ENCODE results near the gene ZNF487. TPM values are rescaled to one million over a fixed set of nuclear protein-coding genes. Genes with fewer than 3 reads are reported as not detected.
A peak's percentile ranks its signal among the peaks of the same experiment; 100 is the strongest.

Gene ZNF487
- polyA plus RNA-seq, 4 donors = 5.0 to 17.4 (median 11.6) TPM

DNA sequence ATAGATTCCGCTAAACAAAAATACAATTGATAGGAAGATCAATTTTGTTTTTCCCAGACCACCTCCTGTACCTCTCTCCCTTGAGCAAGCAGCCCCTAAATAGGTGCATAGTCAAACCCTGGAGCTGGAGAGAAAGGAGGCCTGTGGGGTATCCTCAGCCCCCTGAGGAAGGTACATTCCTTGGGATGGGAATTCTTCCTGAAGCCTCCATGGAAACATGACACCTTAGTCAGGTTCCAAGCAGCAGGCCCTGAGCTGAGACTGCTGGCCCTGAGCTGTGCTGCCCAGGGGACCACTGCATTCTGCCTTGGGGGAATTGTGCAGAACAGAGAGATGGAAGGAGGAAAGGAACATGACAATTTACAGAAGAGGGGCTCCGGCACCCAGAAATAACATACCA lies 35.3 kb upstream of the ZNF487 start:
- 57 to 82% (median 60%) methylated on average over 2 of the region's 2 CpGs for WGBS, 3 donors
- H3K36me3 ChIP-seq (ENCODE audit: control insufficient read depth in 3 of 3, insufficient read depth in 2 of 3, low read depth in 1 of 3, low read length in 3 of 3) = peaks cover 0 to 32% (median 2%) of the 10 kb centered on the region in 3 donors
- DNase-seq (no peak), FAIRE-seq (no peak)
- no peak overlapping the region for H3K4me3 ChIP-seq (ENCODE audit: low read depth in 1 of 3, low read length in 3 of 3)
- H3K4me1 ChIP-seq (ENCODE audit: control insufficient read depth in 3 of 3, insufficient read depth in 2 of 3, low read depth in 1 of 3, low read length in 2 of 3) = peaks cover 13 to 46% (median 29%) of the 10 kb centered on the region in 3 donors
- no peaks in the 10 kb centered on the region for H3K9me3 ChIP-seq (ENCODE audit: control insufficient read depth in 2 of 2, insufficient read depth in 1 of 2, low read depth in 1 of 2, low read length in 1 of 2)
- H3K27ac ChIP-seq (ENCODE audit: low read depth in 1 of 3, low read length in 2 of 3) = peak overlapping the region in 2 of 3 donors; percentile 0 to 24
- H3K27me3 ChIP-seq (ENCODE audit: control insufficient read depth in 3 of 3, insufficient read depth in 3 of 3, low read length in 3 of 3) = no peaks in the 10 kb centered on the region

DNA sequence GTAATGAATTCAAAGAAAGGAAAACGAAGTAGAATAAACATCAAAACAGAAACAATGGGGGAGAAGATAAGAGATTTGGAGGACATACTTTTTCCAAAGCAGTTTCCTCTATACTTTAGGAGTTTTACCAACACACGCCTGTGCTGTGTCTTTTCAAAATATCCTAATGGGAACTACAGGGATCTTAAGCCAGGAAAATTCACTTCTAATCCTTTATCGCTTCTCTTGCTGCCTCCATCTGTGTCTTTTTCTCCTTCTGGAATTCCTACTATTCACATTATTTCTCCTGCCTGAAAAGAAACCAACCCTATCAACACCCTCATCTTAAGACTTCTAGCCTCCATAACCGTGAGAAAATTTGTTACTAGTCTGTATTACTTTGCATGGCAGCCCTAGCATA lies 34.7 kb upstream of the ZNF487 start:
- no peak overlapping the region for H3K27ac ChIP-seq (ENCODE audit: low read depth in 1 of 3, low read length in 2 of 3)
- 37 to 40% (median 37%) methylated on average over 4 of the region's 4 CpGs for WGBS, 3 donors
- DNase-seq = no peak
- FAIRE-seq = no peak
- H3K36me3 ChIP-seq (ENCODE audit: control insufficient read depth in 3 of 3, insufficient read depth in 2 of 3, low read depth in 1 of 3, low read length in 3 of 3) = peaks cover 0 to 32% (median 2%) of the 10 kb centered on the region in 3 donors
- H3K4me3 ChIP-seq (ENCODE audit: low read depth in 1 of 3, low read length in 3 of 3) = no peak overlapping the region
- H3K4me1 ChIP-seq (ENCODE audit: control insufficient read depth in 3 of 3, insufficient read depth in 2 of 3, low read depth in 1 of 3, low read length in 2 of 3) = peaks cover 13 to 46% (median 29%) of the 10 kb centered on the region in 3 donors
- H3K27me3 ChIP-seq (ENCODE audit: control insufficient read depth in 3 of 3, insufficient read depth in 3 of 3, low read length in 3 of 3) = no peaks in the 10 kb centered on the region
- H3K9me3 ChIP-seq (ENCODE audit: control insufficient read depth in 2 of 2, insufficient read depth in 1 of 2, low read depth in 1 of 2, low read length in 1 of 2) = no peaks in the 10 kb centered on the region

DNA sequence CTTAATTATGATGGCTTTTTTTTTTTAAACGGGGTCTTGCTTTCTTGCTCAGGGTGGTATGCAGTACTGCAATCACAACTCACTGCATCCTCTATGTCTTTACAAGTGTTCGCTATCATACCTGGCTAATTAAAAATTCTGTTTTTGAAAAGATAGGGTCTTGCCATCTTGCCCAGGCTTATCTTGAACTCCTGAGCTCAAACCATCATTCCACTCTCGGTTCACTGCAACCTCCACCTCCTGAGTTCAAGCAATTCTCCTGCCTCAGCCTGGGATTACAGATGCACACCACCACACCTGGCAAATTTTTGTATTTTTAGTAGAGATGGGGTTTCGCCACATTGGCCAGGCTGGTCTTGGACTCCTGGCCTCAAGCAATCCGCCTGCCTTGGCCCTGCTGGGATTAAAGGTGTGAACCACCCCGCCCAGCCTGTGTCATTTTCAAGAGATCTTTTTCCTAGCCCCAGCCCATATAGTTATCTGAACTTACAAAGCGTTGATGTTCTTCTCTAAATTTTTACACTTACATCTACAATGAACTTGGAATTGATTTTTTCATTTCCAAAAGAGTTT lies 33.9 kb upstream of the ZNF487 start:
- peak in 1 of 2 donors; percentile 72 for DNase-seq
- peaks cover 13 to 44% (median 27%) of the 10 kb centered on the region in 3 donors for H3K4me1 ChIP-seq (ENCODE audit: control insufficient read depth in 3 of 3, insufficient read depth in 2 of 3, low read depth in 1 of 3, low read length in 2 of 3)
- WGBS, 3 donors = 36 to 62% (median 40%) methylated on average over 7 of the region's 7 CpGs
- no peak overlapping the region for H3K4me3 ChIP-seq (ENCODE audit: low read depth in 1 of 3, low read length in 3 of 3)
- H3K27me3 ChIP-seq (ENCODE audit: control insufficient read depth in 3 of 3, insufficient read depth in 3 of 3, low read length in 3 of 3) = no peaks in the 10 kb centered on the region
- peak overlapping the region in 1 of 3 donors; percentile 26 for H3K27ac ChIP-seq (ENCODE audit: low read depth in 1 of 3, low read length in 2 of 3)
- no peaks in the 10 kb centered on the region for H3K9me3 ChIP-seq (ENCODE audit: control insufficient read depth in 2 of 2, insufficient read depth in 1 of 2, low read depth in 1 of 2, low read length in 1 of 2)
- no peak for FAIRE-seq
- peaks cover 0 to 32% (median 2%) of the 10 kb centered on the region in 3 donors for H3K36me3 ChIP-seq (ENCODE audit: control insufficient read depth in 3 of 3, insufficient read depth in 2 of 3, low read depth in 1 of 3, low read length in 3 of 3)

DNA sequence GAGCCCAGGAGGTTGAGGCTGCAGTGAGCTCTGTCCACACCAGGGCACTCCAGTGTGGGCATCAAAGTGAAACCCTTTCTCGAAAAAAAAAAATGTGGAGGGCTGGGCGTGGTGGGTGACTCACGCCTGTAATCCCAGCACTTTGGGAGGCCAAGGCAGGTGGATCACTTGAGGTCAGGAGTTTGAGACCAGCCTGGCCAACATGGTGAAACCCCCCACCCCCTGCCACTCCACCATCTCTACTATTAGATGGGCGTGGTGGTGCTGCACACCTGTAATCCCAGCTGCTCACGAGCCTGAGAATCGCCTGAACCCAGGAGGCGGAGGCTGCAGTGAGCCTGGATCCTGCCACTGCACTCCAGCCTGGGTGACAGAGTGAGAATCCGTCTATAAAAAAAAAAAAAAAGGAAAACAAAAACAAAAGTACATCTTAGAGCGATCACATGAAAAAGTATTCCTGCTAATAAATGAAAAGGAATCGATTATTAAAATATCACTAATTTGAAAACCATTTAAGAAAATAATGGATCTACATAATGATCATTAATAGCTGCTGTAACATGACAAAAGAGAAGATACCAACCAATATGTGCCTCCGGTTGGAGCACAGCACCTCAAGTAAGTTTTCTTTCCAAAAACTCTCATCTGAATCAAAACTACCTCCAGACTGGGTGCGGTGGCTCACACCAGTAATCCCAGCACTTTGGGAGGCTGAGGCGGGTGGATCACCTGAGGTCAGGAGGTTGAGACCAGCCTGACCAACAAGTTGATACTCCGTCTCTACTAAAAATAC lies 32.8 kb upstream of the ZNF487 start:
- no peaks in the 10 kb centered on the region for H3K27me3 ChIP-seq (ENCODE audit: control insufficient read depth in 3 of 3, insufficient read depth in 3 of 3, low read length in 3 of 3)
- H3K36me3 ChIP-seq (ENCODE audit: control insufficient read depth in 3 of 3, insufficient read depth in 2 of 3, low read depth in 1 of 3, low read length in 3 of 3) = peaks cover 0 to 27% (median 2%) of the 10 kb centered on the region in 3 donors
- no peaks in the 10 kb centered on the region for H3K9me3 ChIP-seq (ENCODE audit: control insufficient read depth in 2 of 2, insufficient read depth in 1 of 2, low read depth in 1 of 2, low read length in 1 of 2)
- 19 to 45% (median 23%) methylated on average over 14 of the region's 14 CpGs for WGBS, 3 donors
- peaks cover 10 to 33% (median 23%) of the 10 kb centered on the region in 3 donors for H3K4me1 ChIP-seq (ENCODE audit: control insufficient read depth in 3 of 3, insufficient read depth in 2 of 3, low read depth in 1 of 3, low read length in 2 of 3)
- peak overlapping the region; percentile 16 to 75 (median 70) for H3K27ac ChIP-seq (ENCODE audit: low read depth in 1 of 3, low read length in 2 of 3)
- DNase-seq (peak in 1 of 2 donors; percentile 56), FAIRE-seq (no peak)
- H3K4me3 ChIP-seq (ENCODE audit: low read depth in 1 of 3, low read length in 3 of 3) = peak overlapping the region in 1 of 3 donors; percentile 5

- 14 to 29% (median 17%) methylated on average over 6 of the region's 6 CpGs for WGBS, 3 donors
- Histone ChIP-seq H3K4me1 (ENCODE audit: control insufficient read depth in 3 of 3, insufficient read depth in 2 of 3, low read depth in 1 of 3, low read length in 2 of 3) (peaks cover 10 to 27% (median 18%) of the 10 kb centered on the region in 3 donors), H3K36me3 (ENCODE audit: control insufficient read depth in 3 of 3, insufficient read depth in 2 of 3, low read depth in 1 of 3, low read length in 3 of 3) (peaks cover 0 to 26% (median 2%) of the 10 kb centered on the region in 3 donors), H3K4me3 (ENCODE audit: low read depth in 1 of 3, low read length in 3 of 3) (peak overlapping the region in 1 of 3 donors; percentile 5), H3K27me3 (ENCODE audit: control insufficient read depth in 3 of 3, insufficient read depth in 3 of 3, low read length in 3 of 3) (no peaks in the 10 kb centered on the region), H3K9me3 (ENCODE audit: control insufficient read depth in 2 of 2, insufficient read depth in 1 of 2, low read depth in 1 of 2, low read length in 1 of 2) (no peaks in the 10 kb centered on the region), H3K27ac (ENCODE audit: low read depth in 1 of 3, low read length in 2 of 3) (peak overlapping the region; percentile 16 to 79 (median 75))
- no peak for FAIRE-seq
- no peak for DNase-seq
These were observed 32.2 kb upstream of the ZNF487 start for GRCh38 chr10:43404704-43405084.

DNA sequence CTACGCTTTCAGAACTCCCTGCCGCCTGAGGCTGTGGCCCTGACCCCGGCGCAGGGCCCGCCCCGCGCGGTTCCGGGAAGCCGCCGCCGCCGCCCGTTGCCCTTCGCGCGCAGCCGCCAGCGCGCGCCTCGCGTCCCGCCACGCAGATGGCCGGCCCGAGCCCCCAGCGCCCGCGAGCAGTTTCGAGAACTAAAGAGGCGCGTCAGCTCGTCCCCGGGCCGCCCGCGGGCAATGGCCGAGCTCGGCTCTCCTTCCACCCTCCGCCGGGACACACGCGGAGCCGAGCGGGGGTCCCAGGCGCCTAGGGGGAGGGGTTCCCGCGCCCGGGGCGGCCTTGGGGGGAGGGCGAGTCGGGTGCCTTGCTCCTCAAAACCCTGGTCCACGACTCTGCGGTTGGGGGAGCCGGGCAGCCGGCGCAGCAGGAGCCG lies 29.7 kb upstream of the ZNF487 start:
- H3K27ac ChIP-seq (ENCODE audit: low read depth in 1 of 3, low read length in 2 of 3) = peak overlapping the region; percentile 96 to 100 (median 99)
- H3K4me1 ChIP-seq (ENCODE audit: control insufficient read depth in 3 of 3, insufficient read depth in 2 of 3, low read depth in 1 of 3, low read length in 2 of 3) = peaks cover 5 to 19% (median 9%) of the 10 kb centered on the region in 3 donors
- no peaks in the 10 kb centered on the region for H3K9me3 ChIP-seq (ENCODE audit: control insufficient read depth in 2 of 2, insufficient read depth in 1 of 2, low read depth in 1 of 2, low read length in 1 of 2)
- H3K36me3 ChIP-seq (ENCODE audit: control insufficient read depth in 3 of 3, insufficient read depth in 2 of 3, low read depth in 1 of 3, low read length in 3 of 3) = peaks cover 0 to 20% (median 2%) of the 10 kb centered on the region in 3 donors
- H3K4me3 ChIP-seq (ENCODE audit: low read depth in 1 of 3, low read length in 3 of 3) = peak overlapping the region; percentile 83 to 98 (median 91)
- H3K27me3 ChIP-seq (ENCODE audit: control insufficient read depth in 3 of 3, insufficient read depth in 3 of 3, low read length in 3 of 3) = no peaks in the 10 kb centered on the region
- FAIRE-seq (no peak), DNase-seq (peak; percentile 64 to 84)
- WGBS, 3 donors = 0% methylated on average over 49 to 59 of the region's 59 CpGs

DNA sequence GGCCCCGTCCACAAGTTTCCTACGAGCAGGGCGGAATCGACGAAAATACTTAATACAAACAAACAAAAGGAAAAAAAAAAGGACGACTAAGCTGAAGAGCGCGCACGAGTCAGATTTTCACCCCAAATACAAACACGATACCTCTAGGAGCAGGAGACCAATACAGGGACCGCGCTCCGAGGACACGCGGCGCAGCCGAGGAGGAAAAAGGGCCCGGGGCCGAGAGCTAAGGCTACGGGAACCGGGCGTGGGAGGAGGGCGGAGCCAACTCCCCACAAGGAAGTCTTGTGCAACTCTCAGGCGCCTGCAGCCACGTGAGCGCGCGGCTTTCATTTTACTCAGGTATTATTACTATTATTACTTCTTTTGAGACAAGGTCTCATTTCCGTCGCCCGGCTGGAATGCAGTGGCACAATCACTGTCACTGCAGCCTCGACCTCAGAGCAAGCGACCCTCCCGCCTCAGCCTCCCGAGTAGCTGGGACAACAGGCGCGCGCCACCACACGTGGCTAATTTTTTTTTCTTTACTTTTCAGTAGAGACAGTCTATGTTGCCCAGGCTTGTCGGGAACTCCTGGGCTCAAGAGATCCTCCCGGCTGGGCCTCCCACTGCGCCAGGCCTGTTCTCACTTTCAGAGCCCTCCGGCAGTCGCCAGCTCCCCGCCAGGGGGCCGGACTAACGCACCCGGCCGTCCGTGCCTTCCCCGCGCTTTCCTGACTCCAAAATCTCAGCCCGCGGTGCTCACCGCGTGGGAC lies 29.2 kb upstream of the ZNF487 start:
- FAIRE-seq = no peak
- peak overlapping the region; percentile 96 to 100 (median 99) for H3K27ac ChIP-seq (ENCODE audit: low read depth in 1 of 3, low read length in 2 of 3)
- 0% methylated on average over 49 to 56 of the region's 56 CpGs for WGBS, 3 donors
- H3K4me3 ChIP-seq (ENCODE audit: low read depth in 1 of 3, low read length in 3 of 3) = peak overlapping the region; percentile 83 to 98 (median 91)
- H3K36me3 ChIP-seq (ENCODE audit: control insufficient read depth in 3 of 3, insufficient read depth in 2 of 3, low read depth in 1 of 3, low read length in 3 of 3) = peaks cover 0 to 20% (median 2%) of the 10 kb centered on the region in 3 donors
- H3K27me3 ChIP-seq (ENCODE audit: control insufficient read depth in 3 of 3, insufficient read depth in 3 of 3, low read length in 3 of 3) = no peaks in the 10 kb centered on the region
- peaks cover 3 to 19% (median 7%) of the 10 kb centered on the region in 3 donors for H3K4me1 ChIP-seq (ENCODE audit: control insufficient read depth in 3 of 3, insufficient read depth in 2 of 3, low read depth in 1 of 3, low read length in 2 of 3)
- no peaks in the 10 kb centered on the region for H3K9me3 ChIP-seq (ENCODE audit: control insufficient read depth in 2 of 2, insufficient read depth in 1 of 2, low read depth in 1 of 2, low read length in 1 of 2)
- peak; percentile 94 to 97 for DNase-seq

DNA sequence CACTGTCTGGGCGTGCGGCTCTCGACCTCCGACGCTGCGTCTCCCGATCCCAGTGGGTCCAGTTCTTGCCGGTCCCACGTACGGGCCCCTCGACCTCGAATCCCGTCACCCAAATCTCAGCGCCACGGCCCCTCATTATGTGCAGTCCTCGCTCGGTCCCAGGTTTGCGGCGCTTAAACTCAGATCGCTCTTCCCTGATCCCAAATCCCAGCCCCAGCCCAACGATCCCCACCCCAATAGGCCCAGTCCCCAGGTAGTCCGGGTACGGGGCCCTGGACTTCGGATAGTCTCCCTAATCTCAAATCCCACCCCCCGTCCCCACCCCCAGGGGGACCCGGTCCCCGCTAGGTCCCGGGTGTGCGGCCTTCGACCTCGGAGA lies 28.6 kb upstream of the ZNF487 start:
- DNase-seq (no peak), FAIRE-seq (no peak)
- Histone ChIP-seq H3K4me1 (ENCODE audit: control insufficient read depth in 3 of 3, insufficient read depth in 2 of 3, low read depth in 1 of 3, low read length in 2 of 3) (peaks cover 0 to 19% (median 7%) of the 10 kb centered on the region in 3 donors), H3K9me3 (ENCODE audit: control insufficient read depth in 2 of 2, insufficient read depth in 1 of 2, low read depth in 1 of 2, low read length in 1 of 2) (no peaks in the 10 kb centered on the region), H3K27ac (ENCODE audit: low read depth in 1 of 3, low read length in 2 of 3) (peak overlapping the region; percentile 95 to 100 (median 99)), H3K4me3 (ENCODE audit: low read depth in 1 of 3, low read length in 3 of 3) (peak overlapping the region; percentile 83 to 98 (median 91)), H3K27me3 (ENCODE audit: control insufficient read depth in 3 of 3, insufficient read depth in 3 of 3, low read length in 3 of 3) (no peaks in the 10 kb centered on the region), H3K36me3 (ENCODE audit: control insufficient read depth in 3 of 3, insufficient read depth in 2 of 3, low read depth in 1 of 3, low read length in 3 of 3) (peaks cover 0 to 16% (median 0%) of the 10 kb centered on the region in 3 donors)
- WGBS, 3 donors = 0 to 2% (median 0%) methylated on average over 30 to 31 of the region's 31 CpGs

Data from small intestine (tissue), 7 donors.